SK-N-SH (cell line): ENCODE results near the gene CCDC18. TPM values are rescaled to one million over a fixed set of nuclear protein-coding genes. Genes with fewer than 3 reads are reported as not detected.

Experiments used
- CTCF ChIA-PET: fragments of 300-600, 350-600 bp; formaldehyde crosslinking; extraction: SDS; loops from one replicate; lab custom pipeline; 2021; lab: Yijun Ruan, JAX
- POLR2A ChIA-PET: fragments of 350-600 bp; sonication (Branson Sonifier 250); formaldehyde crosslinking; extraction: SDS; loops from one replicate; lab custom pipeline; 2020; ENCODE audit warnings: antibody characterized with exemption, inconsistent platforms; lab: Yijun Ruan, JAX
- DNase-seq: peaks from one replicate; pipeline ENCODE4 v3.0.0; 2012
- H2AFZ ChIP-seq: fragments of 200-600 bp; sonication (generic); 2 replicates; pipeline ENCODE4 v1.8.1; 2016; ENCODE audit warnings: antibody characterized with exemption, mild to moderate bottlenecking, low read depth
- H3F3A ChIP-seq: fragments of 200-600 bp; sonication (generic); replicated peaks from 2 replicates; pipeline ENCODE3; 2016; ENCODE audit warnings: antibody characterized with exemption, mild to moderate bottlenecking; ENCODE audit not compliant: insufficient read depth
- H3K27ac ChIP-seq, 2 experiments: fragments of 200-500 bp in 1 of 2; fragments of 200-600 bp in 1 of 2; sonication (Bioruptor generic) in 1 of 2; sonication (generic), shearing (Covaris generic) in 1 of 2; 2 replicates each; pipeline versions ENCODE4 v1.5.1 to v1.6.1; 2014 to 2016; ENCODE audit warnings: low read depth in 2 of 2, inconsistent platforms in 1 of 2, low read length in 1 of 2, mild to moderate bottlenecking in 1 of 2, mixed read lengths in 1 of 2
- H3K27me3 ChIP-seq: fragments of 200-600 bp; sonication (generic), shearing (Covaris generic); 2 replicates; pipeline ENCODE4 v1.6.1; 2016; ENCODE audit warnings: mixed run types; ENCODE audit not compliant: insufficient read depth
- H3K36me3 ChIP-seq, 2 experiments: fragments of 200-500 bp in 1 of 2; fragments of 200-600 bp in 1 of 2; sonication (Bioruptor generic) in 1 of 2; sonication (generic) in 1 of 2; replicated peaks in 1 of 2; 2 replicates each; pipeline versions ENCODE3 to v1.5.1; 2014 to 2016; ENCODE audit warnings: low read length in 1 of 2, mild to moderate bottlenecking in 1 of 2; ENCODE audit not compliant: insufficient read depth in 2 of 2, control insufficient read depth in 1 of 2
- H3K4me1 ChIP-seq, 2 experiments: fragments of 200-500 bp in 1 of 2; fragments of 200-600 bp in 1 of 2; sonication (Bioruptor generic) in 1 of 2; sonication (generic), shearing (Covaris generic) in 1 of 2; 2 replicates each; pipeline versions ENCODE4 v1.5.1 to v1.6.1; 2014 to 2016; ENCODE audit warnings: low read depth in 1 of 2, low read length in 1 of 2, mixed run types in 1 of 2; ENCODE audit not compliant: insufficient read depth in 2 of 2, control insufficient read depth in 1 of 2
- H3K4me2 ChIP-seq: fragments of 200-600 bp; sonication (generic), shearing (Covaris generic); 2 replicates; pipeline ENCODE4 v1.6.1; 2017; ENCODE audit warnings: mixed run types
- H3K4me3 ChIP-seq, 2 experiments: fragments of 200-500 bp in 1 of 2; fragments of 200-600 bp in 1 of 2; sonication (Bioruptor generic) in 1 of 2; sonication (generic), shearing (Covaris generic) in 1 of 2; 2 replicates each; pipeline versions ENCODE4 v1.5.1 to v1.8.1; 2014 to 2016; ENCODE audit warnings: low read depth in 2 of 2, inconsistent platforms in 1 of 2, low read length in 1 of 2, mild to moderate bottlenecking in 1 of 2, mixed read lengths in 1 of 2, moderate library complexity in 1 of 2
- H3K79me2 ChIP-seq: fragments of 200-600 bp; sonication (generic); 2 replicates; pipeline ENCODE4 v1.8.1; 2017; ENCODE audit warnings: mild to moderate bottlenecking; ENCODE audit not compliant: insufficient read depth
- H3K9ac ChIP-seq: fragments of 200-600 bp; sonication (generic); 2 replicates; pipeline ENCODE4 v1.6.1; 2017; ENCODE audit warnings: mixed run types
- H3K9me2 ChIP-seq: fragments of 200-600 bp; sonication (generic); 2 replicates; pipeline ENCODE4 v1.6.1; 2017; ENCODE audit warnings: mixed run types
- H3K9me3 ChIP-seq: fragments of 200-600 bp; sonication (generic); 2 replicates; pipeline ENCODE4 v1.6.1; 2017; ENCODE audit warnings: mixed run types, mild to moderate bottlenecking, moderate library complexity
- H4K20me1 ChIP-seq: fragments of 200-600 bp; sonication (generic); 2 replicates; pipeline ENCODE4 v1.6.1; 2017; ENCODE audit warnings: mild to moderate bottlenecking, mixed run types; ENCODE audit not compliant: insufficient read depth
- ELF1 ChIP-seq: IDR thresholded peaks from 2 replicates; pipeline ENCODE4 v1.4.0; 2012
- EP300 ChIP-seq, 2 experiments: IDR thresholded peaks; 2 replicates each; pipeline versions ENCODE4 v1.4.0 to v1.6.1; 2012; ENCODE audit warnings: borderline replicate concordance in 1 of 2, low read depth in 1 of 2, low read length in 1 of 2
- EZH2phosphoT487 ChIP-seq: fragments of 200-600 bp; sonication (generic); IDR thresholded peaks from 2 replicates; pipeline ENCODE4 v1.6.1; 2017; ENCODE audit warnings: low read depth, mixed run types, mild to moderate bottlenecking, antibody characterized with exemption, moderate library complexity, borderline replicate concordance
- MEF2A ChIP-seq: IDR thresholded peaks from 2 replicates; pipeline ENCODE4 v1.4.0; 2012; ENCODE audit warnings: low read depth, borderline replicate concordance
- MXI1 ChIP-seq: IDR thresholded peaks from 2 replicates; pipeline ENCODE4 v1.6.1; 2012; ENCODE audit warnings: mild to moderate bottlenecking, low read depth, low read length, improper control_type of control experiment
- RFX5 ChIP-seq: IDR thresholded peaks from 2 replicates; pipeline ENCODE4 v1.6.1; 2012; ENCODE audit warnings: mild to moderate bottlenecking, improper control_type of control experiment, low read length
- RXRA ChIP-seq: IDR thresholded peaks from 2 replicates; pipeline ENCODE4 v1.4.0; 2012; ENCODE audit warnings: low read depth, mild to moderate bottlenecking, borderline replicate concordance
- SIN3A ChIP-seq: IDR thresholded peaks from 2 replicates; pipeline ENCODE4 v1.6.1; 2012; ENCODE audit warnings: low read depth, mild to moderate bottlenecking, low read length, moderate library complexity, borderline replicate concordance
- TCF12 ChIP-seq: IDR thresholded peaks from 2 replicates; pipeline ENCODE4 v1.4.0; 2012
- TEAD4 ChIP-seq: IDR thresholded peaks from 2 replicates; pipeline ENCODE4 v1.4.0; 2012; ENCODE audit warnings: mild to moderate bottlenecking, borderline replicate concordance; ENCODE audit not compliant: insufficient read depth
- YY1 ChIP-seq: IDR thresholded peaks from 2 replicates; pipeline ENCODE4 v1.4.0; 2012; ENCODE audit warnings: low read depth, mild to moderate bottlenecking
- polyA plus RNA-seq, 3 experiments: library from polyadenylated mRNA; depleted of rRNA; stranded (reverse); fragments of >200 nt; gene quantifications; 2 replicates each; pipeline ENCODE4 v1.2.3, GENCODE V29; 2012
- TF ChIP-seq, protein P1 (sequence below): IDR thresholded peaks from 2 replicates; pipeline ENCODE4 v1.6.1; 2012; ENCODE audit warnings: mild to moderate bottlenecking, low read depth, low read length, moderate library complexity
- TF ChIP-seq, protein P2 (sequence below): IDR thresholded peaks from 2 replicates; pipeline ENCODE4; 2012
- TF ChIP-seq, protein P3 (sequence below): IDR thresholded peaks from 2 replicates; pipeline ENCODE4 v1.4.0; 2012; ENCODE audit warnings: low read depth, borderline replicate concordance
- TF ChIP-seq, protein P4 (sequence below): fragments of 150-350 bp; IDR thresholded peaks from 2 replicates; pipeline ENCODE4 v1.6.1; 2016; ENCODE audit warnings: mild to moderate bottlenecking, low read depth, low read length

Gene CCDC18
- polyA plus RNA-seq, 1 of the 3 experiments (the other 2 are of a cell fraction) = 4.0 TPM

DNA sequence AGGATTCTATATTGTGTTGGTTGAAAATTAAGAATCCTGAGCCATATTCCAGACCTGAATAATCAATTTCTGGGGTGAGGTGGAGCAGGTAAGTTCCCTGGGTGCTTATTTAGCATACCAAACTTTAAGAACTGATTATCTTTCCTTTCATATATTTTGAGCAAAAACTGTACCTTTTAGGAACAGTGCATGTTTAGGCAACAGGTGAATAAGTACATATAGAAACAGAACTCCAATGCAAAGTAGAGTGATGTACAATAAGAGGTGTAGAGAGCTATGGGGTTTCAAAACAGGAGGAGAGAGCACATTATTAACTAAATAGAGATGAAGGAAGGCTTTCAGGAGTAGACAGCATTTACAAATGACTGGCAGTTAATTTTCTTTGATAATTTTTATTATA lies 29.1 kb upstream of the CCDC18 start:
- no peaks in the 10 kb centered on the region for H3K9me3 ChIP-seq
- H3K79me2 ChIP-seq = peaks cover 42% of the 10 kb centered on the region; the same call in 1 of the 2 replicates
- H3F3A ChIP-seq = peaks cover 17% of the 10 kb centered on the region
- H3K4me2 ChIP-seq = no peak overlapping the region
- H2AFZ ChIP-seq = no peak overlapping the region
- no peak overlapping the region for H3K4me3 ChIP-seq
- H3K36me3 ChIP-seq = peaks cover 61 to 70% of the 10 kb centered on the region in 2 experiments
- no peaks in the 10 kb centered on the region for H4K20me1 ChIP-seq
- H3K27me3 ChIP-seq = no peaks in the 10 kb centered on the region
- no peaks in the 10 kb centered on the region for H3K9me2 ChIP-seq
- H3K27ac ChIP-seq = no peak overlapping the region
- TF ChIP-seq, protein P1, sequence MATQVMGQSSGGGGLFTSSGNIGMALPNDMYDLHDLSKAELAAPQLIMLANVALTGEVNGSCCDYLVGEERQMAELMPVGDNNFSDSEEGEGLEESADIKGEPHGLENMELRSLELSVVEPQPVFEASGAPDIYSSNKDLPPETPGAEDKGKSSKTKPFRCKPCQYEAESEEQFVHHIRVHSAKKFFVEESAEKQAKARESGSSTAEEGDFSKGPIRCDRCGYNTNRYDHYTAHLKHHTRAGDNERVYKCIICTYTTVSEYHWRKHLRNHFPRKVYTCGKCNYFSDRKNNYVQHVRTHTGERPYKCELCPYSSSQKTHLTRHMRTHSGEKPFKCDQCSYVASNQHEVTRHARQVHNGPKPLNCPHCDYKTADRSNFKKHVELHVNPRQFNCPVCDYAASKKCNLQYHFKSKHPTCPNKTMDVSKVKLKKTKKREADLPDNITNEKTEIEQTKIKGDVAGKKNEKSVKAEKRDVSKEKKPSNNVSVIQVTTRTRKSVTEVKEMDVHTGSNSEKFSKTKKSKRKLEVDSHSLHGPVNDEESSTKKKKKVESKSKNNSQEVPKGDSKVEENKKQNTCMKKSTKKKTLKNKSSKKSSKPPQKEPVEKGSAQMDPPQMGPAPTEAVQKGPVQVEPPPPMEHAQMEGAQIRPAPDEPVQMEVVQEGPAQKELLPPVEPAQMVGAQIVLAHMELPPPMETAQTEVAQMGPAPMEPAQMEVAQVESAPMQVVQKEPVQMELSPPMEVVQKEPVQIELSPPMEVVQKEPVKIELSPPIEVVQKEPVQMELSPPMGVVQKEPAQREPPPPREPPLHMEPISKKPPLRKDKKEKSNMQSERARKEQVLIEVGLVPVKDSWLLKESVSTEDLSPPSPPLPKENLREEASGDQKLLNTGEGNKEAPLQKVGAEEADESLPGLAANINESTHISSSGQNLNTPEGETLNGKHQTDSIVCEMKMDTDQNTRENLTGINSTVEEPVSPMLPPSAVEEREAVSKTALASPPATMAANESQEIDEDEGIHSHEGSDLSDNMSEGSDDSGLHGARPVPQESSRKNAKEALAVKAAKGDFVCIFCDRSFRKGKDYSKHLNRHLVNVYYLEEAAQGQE = no peak
- TF ChIP-seq RXRA = no peak
- no peak for TF ChIP-seq SIN3A
- TF ChIP-seq TCF12 = no peak
- TF ChIP-seq, protein P2, sequence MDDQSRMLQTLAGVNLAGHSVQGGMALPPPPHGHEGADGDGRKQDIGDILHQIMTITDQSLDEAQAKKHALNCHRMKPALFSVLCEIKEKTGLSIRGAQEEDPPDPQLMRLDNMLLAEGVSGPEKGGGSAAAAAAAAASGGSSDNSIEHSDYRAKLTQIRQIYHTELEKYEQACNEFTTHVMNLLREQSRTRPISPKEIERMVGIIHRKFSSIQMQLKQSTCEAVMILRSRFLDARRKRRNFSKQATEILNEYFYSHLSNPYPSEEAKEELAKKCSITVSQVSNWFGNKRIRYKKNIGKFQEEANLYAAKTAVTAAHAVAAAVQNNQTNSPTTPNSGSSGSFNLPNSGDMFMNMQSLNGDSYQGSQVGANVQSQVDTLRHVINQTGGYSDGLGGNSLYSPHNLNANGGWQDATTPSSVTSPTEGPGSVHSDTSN = no peak
- TF ChIP-seq, protein P3, sequence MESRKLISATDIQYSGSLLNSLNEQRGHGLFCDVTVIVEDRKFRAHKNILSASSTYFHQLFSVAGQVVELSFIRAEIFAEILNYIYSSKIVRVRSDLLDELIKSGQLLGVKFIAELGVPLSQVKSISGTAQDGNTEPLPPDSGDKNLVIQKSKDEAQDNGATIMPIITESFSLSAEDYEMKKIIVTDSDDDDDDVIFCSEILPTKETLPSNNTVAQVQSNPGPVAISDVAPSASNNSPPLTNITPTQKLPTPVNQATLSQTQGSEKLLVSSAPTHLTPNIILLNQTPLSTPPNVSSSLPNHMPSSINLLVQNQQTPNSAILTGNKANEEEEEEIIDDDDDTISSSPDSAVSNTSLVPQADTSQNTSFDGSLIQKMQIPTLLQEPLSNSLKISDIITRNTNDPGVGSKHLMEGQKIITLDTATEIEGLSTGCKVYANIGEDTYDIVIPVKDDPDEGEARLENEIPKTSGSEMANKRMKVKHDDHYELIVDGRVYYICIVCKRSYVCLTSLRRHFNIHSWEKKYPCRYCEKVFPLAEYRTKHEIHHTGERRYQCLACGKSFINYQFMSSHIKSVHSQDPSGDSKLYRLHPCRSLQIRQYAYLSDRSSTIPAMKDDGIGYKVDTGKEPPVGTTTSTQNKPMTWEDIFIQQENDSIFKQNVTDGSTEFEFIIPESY = no peak
- TF ChIP-seq ELF1 = no peak
- no peak for TF ChIP-seq EP300 (IDR thresholded peaks at IDR 0.05; ENCODE audit: borderline replicate concordance in 1 of 2, low read depth in 1 of 2, low read length in 1 of 2)
- TF ChIP-seq, protein P4, sequence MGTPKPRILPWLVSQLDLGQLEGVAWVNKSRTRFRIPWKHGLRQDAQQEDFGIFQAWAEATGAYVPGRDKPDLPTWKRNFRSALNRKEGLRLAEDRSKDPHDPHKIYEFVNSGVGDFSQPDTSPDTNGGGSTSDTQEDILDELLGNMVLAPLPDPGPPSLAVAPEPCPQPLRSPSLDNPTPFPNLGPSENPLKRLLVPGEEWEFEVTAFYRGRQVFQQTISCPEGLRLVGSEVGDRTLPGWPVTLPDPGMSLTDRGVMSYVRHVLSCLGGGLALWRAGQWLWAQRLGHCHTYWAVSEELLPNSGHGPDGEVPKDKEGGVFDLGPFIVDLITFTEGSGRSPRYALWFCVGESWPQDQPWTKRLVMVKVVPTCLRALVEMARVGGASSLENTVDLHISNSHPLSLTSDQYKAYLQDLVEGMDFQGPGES = no peak
- TF ChIP-seq MXI1 = no peak
- TF ChIP-seq EZH2phosphoT487 = no peak
- no peak for TF ChIP-seq TEAD4
- TF ChIP-seq YY1 = no peak
- TF ChIP-seq MEF2A = no peak
- TF ChIP-seq RFX5 = no peak
- CTCF ChIA-PET = no interaction called here
- H3K4me1 ChIP-seq = no peaks in the 10 kb centered on the region
- DNase-seq = no peak
- POLR2A ChIA-PET = no interaction called here
- no peak overlapping the region for H3K9ac ChIP-seq
